ENCODE measurements around the gene SAMD4A. TPM values are rescaled to one million over a fixed set of nuclear protein-coding genes. Genes with fewer than 3 reads are reported as not detected.

Gene SAMD4A
- total RNA-seq, 1 experiment from 2014 or later = 9.6 TPM

DNA sequence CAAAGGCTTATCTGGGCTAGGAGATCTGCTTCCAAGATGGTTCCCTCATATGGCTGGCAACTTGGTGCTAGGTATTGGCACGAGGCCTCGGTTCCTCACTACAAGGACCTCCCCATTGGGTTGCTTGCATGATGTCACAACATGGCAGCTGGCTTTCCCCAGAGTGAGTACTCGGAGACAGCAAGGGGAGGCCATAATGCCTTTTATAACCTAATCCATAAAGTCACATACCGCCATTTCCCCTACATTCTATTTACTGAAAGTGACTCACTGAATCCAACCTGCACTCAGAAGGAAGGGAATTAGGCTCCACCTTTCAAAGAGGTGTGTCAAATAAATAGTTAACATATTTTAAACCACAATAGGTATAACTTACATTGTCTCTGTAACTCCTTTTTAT lies 130.9 kb downstream of the SAMD4A start:
- H4K8ac ChIP-seq (replicated peaks; ENCODE audit: insufficient read length, low read depth, low read length) = no peak overlapping the region
- no peaks in the 10 kb centered on the region for H3K4me1 ChIP-seq (ENCODE audit: insufficient read depth, low read length)
- H3K9me3 ChIP-seq (ENCODE audit: control insufficient read depth, low read depth, low read length) = no peaks in the 10 kb centered on the region
- TF ChIP-seq, protein P1, sequence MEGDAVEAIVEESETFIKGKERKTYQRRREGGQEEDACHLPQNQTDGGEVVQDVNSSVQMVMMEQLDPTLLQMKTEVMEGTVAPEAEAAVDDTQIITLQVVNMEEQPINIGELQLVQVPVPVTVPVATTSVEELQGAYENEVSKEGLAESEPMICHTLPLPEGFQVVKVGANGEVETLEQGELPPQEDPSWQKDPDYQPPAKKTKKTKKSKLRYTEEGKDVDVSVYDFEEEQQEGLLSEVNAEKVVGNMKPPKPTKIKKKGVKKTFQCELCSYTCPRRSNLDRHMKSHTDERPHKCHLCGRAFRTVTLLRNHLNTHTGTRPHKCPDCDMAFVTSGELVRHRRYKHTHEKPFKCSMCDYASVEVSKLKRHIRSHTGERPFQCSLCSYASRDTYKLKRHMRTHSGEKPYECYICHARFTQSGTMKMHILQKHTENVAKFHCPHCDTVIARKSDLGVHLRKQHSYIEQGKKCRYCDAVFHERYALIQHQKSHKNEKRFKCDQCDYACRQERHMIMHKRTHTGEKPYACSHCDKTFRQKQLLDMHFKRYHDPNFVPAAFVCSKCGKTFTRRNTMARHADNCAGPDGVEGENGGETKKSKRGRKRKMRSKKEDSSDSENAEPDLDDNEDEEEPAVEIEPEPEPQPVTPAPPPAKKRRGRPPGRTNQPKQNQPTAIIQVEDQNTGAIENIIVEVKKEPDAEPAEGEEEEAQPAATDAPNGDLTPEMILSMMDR (conservative IDR thresholded peaks at IDR 0.05) = no peak
- H3K79me1 ChIP-seq (ENCODE audit: insufficient read depth, low read depth, low read length, poor library complexity, severe bottlenecking) = no peaks in the 10 kb centered on the region
- H4K91ac ChIP-seq (ENCODE audit: insufficient read length, low read depth, low read length) = no peak overlapping the region
- no peak overlapping the region for H2BK20ac ChIP-seq (ENCODE audit: low read depth, low read length, poor library complexity, severe bottlenecking)
- H3K27ac Mint-ChIP-seq = peak overlapping the region in 1 of 3 experiments; percentile 20; a peak in 1 of 7 replicates
- H3K27me3 Mint-ChIP-seq (ENCODE audit: low read depth) = no peaks in the 10 kb centered on the region
- H2BK12ac ChIP-seq (ENCODE audit: insufficient read length, low read depth, low read length) = no peak overlapping the region
- H3K4me2 ChIP-seq (ENCODE audit: insufficient read depth, insufficient read length, low read length) = no peak overlapping the region
- no peak for DNase-seq
- no peak overlapping the region for H2BK120ac ChIP-seq (ENCODE audit: low read depth, low read length, poor library complexity, severe bottlenecking)
- no peak overlapping the region for H2BK15ac ChIP-seq (ENCODE audit: low read depth, low read length)
- no peaks in the 10 kb centered on the region for H3K23me2 ChIP-seq (ENCODE audit: insufficient read length, low read depth, low read length, poor library complexity, severe bottlenecking)
- H3K4me1 Mint-ChIP-seq = peaks cover 6 to 7% of the 10 kb centered on the region in 2 experiments
- H3K27me3 ChIP-seq (ENCODE audit: insufficient read depth, low read length) = no peaks in the 10 kb centered on the region
- no peaks in the 10 kb centered on the region for H3K79me2 ChIP-seq (ENCODE audit: insufficient read depth, low read length)
- no peak overlapping the region for H2BK5ac ChIP-seq (ENCODE audit: insufficient read length, low read length)
- H2AK5ac ChIP-seq (ENCODE audit: insufficient read length, low read length) = no peak overlapping the region
- H3K23ac ChIP-seq (ENCODE audit: insufficient read length, low read depth, low read length) = no peak overlapping the region
- no peak overlapping the region for H3K9ac ChIP-seq (ENCODE audit: extremely low read depth, insufficient read length, low read length)
- H2AFZ ChIP-seq (ENCODE audit: low read length) = no peak overlapping the region
- no peaks in the 10 kb centered on the region for H4K20me1 ChIP-seq (ENCODE audit: control insufficient read depth, insufficient read depth, insufficient read length)
- no peak overlapping the region for H4K5ac ChIP-seq (ENCODE audit: insufficient read length, low read depth, low read length)
- no peak overlapping the region for H3K18ac ChIP-seq (ENCODE audit: insufficient read length, low read depth, low read length)
- H3K14ac ChIP-seq (ENCODE audit: insufficient read depth, low read length) = no peak overlapping the region
- H3T11ph ChIP-seq (ENCODE audit: low read length) = no peak overlapping the region
- no peak overlapping the region for H3K56ac ChIP-seq (ENCODE audit: insufficient read length, low read depth, low read length)
- no peaks in the 10 kb centered on the region for H3K9me3 Mint-ChIP-seq
- H3K4me3 Mint-ChIP-seq = no peak overlapping the region
- H3K27ac ChIP-seq (ENCODE audit: insufficient read length, low read depth, low read length) = no peak overlapping the region
- no CpG with 5 or more reads among the region's 4 CpGs for WGBS (ENCODE audit: extremely low coverage, insufficient read length, low lambda C conversion rate)
- peaks cover 0 to 2% (median 0%) of the 10 kb centered on the region in 3 experiments; a peak in 1 of 7 replicates for H3K36me3 Mint-ChIP-seq (ENCODE audit: insufficient read depth in 1 of 3, low read depth in 3 of 3)
- H3K4ac ChIP-seq (ENCODE audit: low read depth, low read length) = no peak overlapping the region
